Measurements from ENCODE around the gene DPF3. TPM values are rescaled to one million over a fixed set of nuclear protein-coding genes. Genes with fewer than 3 reads are reported as not detected.

The DPF3 gene
- total and polyA plus RNA-seq, 2 donors: 0.71 to 2.2 TPM

DNA sequence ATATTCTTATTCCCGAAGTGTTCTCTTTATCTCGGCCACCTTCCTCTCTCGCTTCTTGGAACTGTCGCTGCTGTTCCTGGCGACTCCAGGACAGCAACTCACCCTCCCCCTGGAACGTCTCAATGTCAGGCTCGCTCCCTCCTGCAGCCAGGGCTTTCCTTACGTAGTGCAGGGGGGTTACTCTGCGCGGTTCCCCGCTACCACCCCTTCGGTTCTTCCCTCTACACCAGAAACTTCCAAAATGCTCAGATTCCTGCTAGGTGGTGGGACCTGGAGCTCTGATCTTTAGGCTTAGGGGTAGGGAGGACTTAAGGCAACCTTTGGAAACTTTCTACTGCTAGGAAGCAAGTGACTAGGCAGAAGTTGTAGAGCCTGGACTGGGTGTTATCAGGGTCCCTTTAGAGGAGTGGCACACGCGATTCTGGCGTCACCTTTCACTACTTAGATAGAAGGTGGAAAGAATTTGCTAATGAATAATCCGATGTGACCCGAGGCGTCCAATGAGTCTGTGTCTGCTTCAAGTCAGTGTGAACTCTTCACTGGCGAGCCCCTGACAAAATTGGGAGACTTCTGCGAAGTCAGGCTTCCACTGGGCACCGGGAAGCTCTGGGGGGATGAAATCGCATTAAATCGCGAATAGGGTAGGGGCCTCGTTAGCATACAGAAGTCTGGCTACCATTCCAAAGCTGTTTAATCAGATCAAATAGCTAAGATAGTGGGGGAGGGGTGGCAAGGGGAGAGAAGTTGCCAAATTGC is 900 bp upstream of the DPF3 start:
- 10% methylated on average over 25 of the region's 25 CpGs for WGBS
- Histone ChIP-seq H3K27ac (ENCODE audit: low read depth) (no peak overlapping the region), H3K36me3 (ENCODE audit: insufficient read depth) (no peaks in the 10 kb centered on the region), H3K4me3 (ENCODE audit: low read depth, low read length) (peak overlapping the region; percentile 65), H3K4me1 (ENCODE audit: insufficient read depth) (no peaks in the 10 kb centered on the region)
- no peak for DNase-seq (ENCODE audit: extremely low spot score)

- no peak overlapping the region for H3K27ac ChIP-seq (ENCODE audit: low read depth)
- WGBS: 1% methylated on average over 11 of the region's 11 CpGs
Measured at GRCh38 chr14:72894323-72894622, 372 bp upstream of the DPF3 start.

GRCh38 chr14:72892879-72893635 is 844 bp downstream of the DPF3 start:
- Histone ChIP-seq H3K4me3 (ENCODE audit: low read depth, low read length) (peak overlapping the region; percentile 65), H3K4me1 (ENCODE audit: insufficient read depth) (no peaks in the 10 kb centered on the region), H3K36me3 (ENCODE audit: insufficient read depth) (no peaks in the 10 kb centered on the region), H3K27ac (ENCODE audit: low read depth) (no peak overlapping the region)
- DNase-seq (ENCODE audit: extremely low spot score): no peak
- WGBS: under 1% methylated on average over 68 of the region's 68 CpGs

More at GRCh38 chr14:72894323-72894622, 372 bp upstream of the DPF3 start:
- DNase-seq (ENCODE audit: extremely low spot score): no peak
- H3K4me1 ChIP-seq (ENCODE audit: insufficient read depth): no peaks in the 10 kb centered on the region
- H3K36me3 ChIP-seq (ENCODE audit: insufficient read depth): no peaks in the 10 kb centered on the region
- H3K4me3 ChIP-seq (ENCODE audit: low read depth, low read length): peak overlapping the region; percentile 65

- H3K36me3 ChIP-seq (ENCODE audit: insufficient read depth): no peaks in the 10 kb centered on the region
- H3K27ac ChIP-seq (ENCODE audit: low read depth): no peak overlapping the region
- WGBS: under 1% methylated on average over 47 of the region's 47 CpGs
- H3K4me1 ChIP-seq (ENCODE audit: insufficient read depth): no peaks in the 10 kb centered on the region
- DNase-seq (ENCODE audit: extremely low spot score): no peak
- peak overlapping the region; percentile 65 for H3K4me3 ChIP-seq (ENCODE audit: low read depth, low read length)
Measured at GRCh38 chr14:72892103-72892878, 1.6 kb downstream of the DPF3 start.

GRCh38 chr14:72891666-72892102 is 2.2 kb downstream of the DPF3 start:
- Histone ChIP-seq H3K27ac (ENCODE audit: low read depth) (no peak overlapping the region), H3K4me3 (ENCODE audit: low read depth, low read length) (peak overlapping the region; percentile 65), H3K36me3 (ENCODE audit: insufficient read depth) (no peaks in the 10 kb centered on the region), H3K4me1 (ENCODE audit: insufficient read depth) (no peaks in the 10 kb centered on the region)
- no peak for DNase-seq (ENCODE audit: extremely low spot score)
- WGBS: 3% methylated on average over 14 of the region's 14 CpGs

DNA sequence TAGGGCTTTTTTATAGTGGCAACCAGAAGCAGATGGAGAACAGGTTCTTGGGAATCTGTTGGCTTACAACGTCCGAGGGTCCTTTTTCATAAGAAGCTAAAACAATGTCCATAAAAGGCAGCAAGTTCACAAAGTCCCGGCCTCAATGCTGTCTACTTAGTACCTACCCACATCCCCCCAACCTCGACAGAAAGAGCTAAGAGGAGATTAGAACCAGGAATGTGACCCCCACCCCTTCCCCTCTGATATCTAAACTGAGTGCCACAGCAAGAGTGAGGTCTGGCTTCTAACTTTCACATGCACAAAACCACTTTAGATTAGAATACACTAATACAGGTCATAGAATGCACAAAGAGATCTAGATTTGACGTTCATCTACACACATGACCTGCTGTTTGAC is 4.5 kb downstream of the DPF3 start:
- WGBS: 63% methylated on average over 5 of the region's 5 CpGs
- H3K4me1 ChIP-seq (ENCODE audit: insufficient read depth): no peaks in the 10 kb centered on the region
- no peak overlapping the region for H3K4me3 ChIP-seq (ENCODE audit: low read depth, low read length)
- H3K36me3 ChIP-seq (ENCODE audit: insufficient read depth): no peaks in the 10 kb centered on the region
- no peak overlapping the region for H3K27ac ChIP-seq (ENCODE audit: low read depth)
- no peak for DNase-seq (ENCODE audit: extremely low spot score)

DNA sequence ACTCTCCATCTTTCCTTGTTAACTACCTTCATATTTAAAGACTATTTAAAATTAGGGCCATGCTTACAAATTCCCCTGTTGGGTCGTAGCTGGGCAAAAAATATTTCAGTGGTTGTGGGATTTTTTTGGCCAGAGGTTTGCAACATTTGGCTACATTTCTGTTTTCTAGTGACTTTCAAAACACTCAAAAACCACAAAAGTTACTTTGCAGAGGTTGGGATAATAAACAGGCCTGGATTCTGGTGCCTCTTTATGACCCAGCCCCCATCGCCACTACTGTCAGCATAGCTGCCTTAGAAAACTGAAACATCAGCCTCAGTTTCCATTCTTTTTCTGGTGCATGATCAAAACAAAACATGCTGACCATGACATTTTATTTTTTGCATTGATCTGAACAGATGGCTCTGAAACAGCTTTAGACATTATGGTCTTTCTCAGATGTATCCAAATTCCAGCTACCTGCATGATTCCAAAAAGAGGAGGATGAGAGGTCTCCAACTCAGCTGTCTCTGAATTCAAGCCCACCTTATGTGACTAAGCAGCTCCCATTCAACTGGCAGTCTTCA is 5.2 kb downstream of the DPF3 start:
- H3K27ac ChIP-seq (ENCODE audit: low read depth): no peak overlapping the region
- no peaks in the 10 kb centered on the region for H3K36me3 ChIP-seq (ENCODE audit: insufficient read depth)
- WGBS: 81% methylated on average over 2 of the region's 2 CpGs
- H3K4me1 ChIP-seq (ENCODE audit: insufficient read depth): no peaks in the 10 kb centered on the region
- H3K4me3 ChIP-seq (ENCODE audit: low read depth, low read length): no peak overlapping the region
- DNase-seq (ENCODE audit: extremely low spot score): no peak

- Histone ChIP-seq H3K27ac (ENCODE audit: low read depth) (no peak overlapping the region), H3K4me3 (ENCODE audit: low read depth, low read length) (no peak overlapping the region), H3K36me3 (ENCODE audit: insufficient read depth) (no peaks in the 10 kb centered on the region), H3K4me1 (ENCODE audit: insufficient read depth) (no peaks in the 10 kb centered on the region)
- DNase-seq (ENCODE audit: extremely low spot score): no peak
- WGBS: 69% methylated on average over 2 of the region's 2 CpGs
Measured at GRCh38 chr14:72888192-72888591, 5.7 kb downstream of the DPF3 start.

DNA sequence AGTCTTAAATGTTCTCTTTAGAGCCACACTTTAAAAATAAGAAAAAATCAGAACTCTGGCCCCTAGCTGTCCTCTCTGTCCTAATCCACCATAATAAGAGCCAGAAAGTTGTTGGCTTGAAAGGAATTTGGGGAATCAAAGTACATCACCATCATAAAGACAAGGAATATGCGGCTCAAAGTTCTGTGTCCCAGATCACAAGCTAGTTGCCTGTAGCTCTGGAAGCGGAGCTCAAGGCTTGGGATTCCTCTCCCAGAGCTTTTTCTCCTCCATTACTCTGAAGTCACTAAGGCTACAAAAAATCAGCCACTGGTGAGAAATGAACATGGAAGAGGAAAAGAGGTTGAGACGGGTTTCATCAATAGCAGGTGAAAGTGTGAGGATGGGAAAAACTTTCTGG is 6.4 kb downstream of the DPF3 start:
- Histone ChIP-seq H3K4me3 (ENCODE audit: low read depth, low read length) (no peak overlapping the region), H3K36me3 (ENCODE audit: insufficient read depth) (no peaks in the 10 kb centered on the region), H3K4me1 (ENCODE audit: insufficient read depth) (no peaks in the 10 kb centered on the region), H3K27ac (ENCODE audit: low read depth) (no peak overlapping the region)
- WGBS: 93% methylated on average over 3 of the region's 3 CpGs
- no peak for DNase-seq (ENCODE audit: extremely low spot score)

DNA sequence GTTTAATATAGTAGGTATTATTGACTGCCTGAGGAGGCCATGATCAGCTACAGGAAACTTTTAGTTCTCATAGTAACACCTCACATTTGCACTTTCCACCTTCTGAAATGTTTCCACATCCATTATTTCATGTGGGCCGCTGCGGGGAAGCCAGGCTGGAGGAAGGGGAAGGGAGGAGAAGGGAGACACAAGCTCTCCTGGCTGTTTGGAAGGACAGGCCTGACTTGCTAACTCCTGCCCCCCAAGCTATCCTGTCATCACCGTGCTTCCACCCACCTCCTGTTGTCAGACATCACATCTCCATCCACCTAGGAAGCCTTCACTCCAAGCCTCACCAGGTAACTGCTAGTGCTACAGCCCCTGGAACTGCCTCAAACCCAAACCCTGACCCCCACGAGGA is 9.5 kb downstream of the DPF3 start:
- no peaks in the 10 kb centered on the region for H3K4me1 ChIP-seq (ENCODE audit: insufficient read depth)
- DNase-seq (ENCODE audit: extremely low spot score): no peak
- 73% methylated on average over 4 of the region's 4 CpGs for WGBS
- H3K27ac ChIP-seq (ENCODE audit: low read depth): no peak overlapping the region
- no peak overlapping the region for H3K4me3 ChIP-seq (ENCODE audit: low read depth, low read length)
- no peaks in the 10 kb centered on the region for H3K36me3 ChIP-seq (ENCODE audit: insufficient read depth)

DNA sequence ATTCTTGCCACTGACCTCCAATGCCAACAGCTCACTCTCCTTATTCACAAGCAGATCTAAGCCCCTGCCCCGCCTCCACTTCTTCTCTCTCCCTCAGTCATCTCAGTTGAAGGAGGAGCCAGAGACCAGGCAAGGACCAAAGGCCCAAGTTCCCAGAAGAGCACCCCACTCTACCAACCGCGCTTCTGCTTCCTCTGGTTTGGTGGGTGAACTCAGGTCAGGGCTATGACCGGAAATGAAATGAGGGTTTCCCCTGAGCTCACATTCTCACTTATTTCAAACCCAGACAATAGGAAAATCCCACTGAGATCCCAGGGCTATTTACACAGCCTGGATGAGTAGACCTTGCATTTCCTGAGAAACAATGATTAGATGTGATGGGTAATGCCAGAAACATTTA is 9.9 kb downstream of the DPF3 start:
- H3K4me1 ChIP-seq (ENCODE audit: insufficient read depth): no peaks in the 10 kb centered on the region
- H3K27ac ChIP-seq (ENCODE audit: low read depth): no peak overlapping the region
- WGBS: 78% methylated on average over 4 of the region's 4 CpGs
- no peak for DNase-seq (ENCODE audit: extremely low spot score)
- no peak overlapping the region for H3K4me3 ChIP-seq (ENCODE audit: low read depth, low read length)
- no peaks in the 10 kb centered on the region for H3K36me3 ChIP-seq (ENCODE audit: insufficient read depth)

DNA sequence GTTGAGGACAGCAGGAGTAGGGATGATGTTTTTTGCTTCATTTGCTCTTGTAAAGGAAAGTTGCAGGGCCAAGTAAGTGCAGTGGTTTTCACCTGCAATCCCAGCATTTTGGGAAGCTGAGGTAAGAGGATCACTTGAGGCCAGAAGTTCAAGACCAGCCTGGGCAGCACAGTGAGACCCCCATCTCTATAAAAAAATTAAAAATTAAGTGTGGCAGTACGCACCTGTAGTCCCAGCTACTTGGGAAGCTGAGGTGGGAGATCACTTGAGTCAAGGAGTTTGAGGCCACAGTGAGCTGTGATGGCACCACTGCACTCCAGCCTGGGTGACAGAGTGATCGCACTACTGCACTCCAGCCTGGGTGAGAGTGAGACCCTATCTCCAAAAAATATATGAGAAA is 10.8 kb downstream of the DPF3 start:
- no peaks in the 10 kb centered on the region for H3K4me1 ChIP-seq (ENCODE audit: insufficient read depth)
- no peaks in the 10 kb centered on the region for H3K36me3 ChIP-seq (ENCODE audit: insufficient read depth)
- no peak overlapping the region for H3K27ac ChIP-seq (ENCODE audit: low read depth)
- no peak overlapping the region for H3K4me3 ChIP-seq (ENCODE audit: low read depth, low read length)
- DNase-seq (ENCODE audit: extremely low spot score): no peak
- 96% methylated on average over 2 of the region's 2 CpGs for WGBS

GRCh38 chr14:72882463-72882862 is 11.4 kb downstream of the DPF3 start:
- no peak for DNase-seq (ENCODE audit: extremely low spot score)
- H3K4me1 ChIP-seq (ENCODE audit: insufficient read depth): no peaks in the 10 kb centered on the region
- no peaks in the 10 kb centered on the region for H3K36me3 ChIP-seq (ENCODE audit: insufficient read depth)
- whole genome bisulfite sequencing: 74% methylated on average over 7 of the region's 7 CpGs
- no peak overlapping the region for H3K27ac ChIP-seq (ENCODE audit: low read depth)
- no peak overlapping the region for H3K4me3 ChIP-seq (ENCODE audit: low read depth, low read length)
